Activated T-helper 2 cell treated with anti-CD3 and anti-CD28 coated beads, Interferon-gamma antibody, Interleukin-2, Interleukin-4, amounts not matched to agents 10 μg/mL and 5 μg/mL and 100 μg/mL, durations not matched to agents 14 hours and 24 hours and 36 hours (primary cell): ENCODE results near the gene KCNH5. TPM values are rescaled to one million over a fixed set of nuclear protein-coding genes. Genes with fewer than 3 reads are reported as not detected.

Experiments used
- DNase-seq: peaks from one replicate; pipeline ENCODE4 v3.0.0; 2021; ENCODE audit warnings: low spot score
- H3K27ac Mint-ChIP-seq: one replicate; pipeline ENCODE4 v1.8.0; 2021; ENCODE audit warnings: mixed read lengths
- H3K27me3 Mint-ChIP-seq: one replicate; pipeline ENCODE4 v1.8.0; 2021; ENCODE audit warnings: low read depth, mixed read lengths
- H3K36me3 Mint-ChIP-seq: one replicate; pipeline ENCODE4 v1.8.0; 2021; ENCODE audit warnings: low read depth, mixed read lengths
- H3K4me1 Mint-ChIP-seq: one replicate; pipeline ENCODE4 v1.8.0; 2021; ENCODE audit warnings: low read depth, mixed read lengths
- H3K4me3 Mint-ChIP-seq: one replicate; pipeline ENCODE4 v1.8.0; 2021; ENCODE audit warnings: low read depth, mild to moderate bottlenecking, moderate library complexity, mixed read lengths
- H3K9me3 Mint-ChIP-seq: one replicate; pipeline ENCODE4 v1.8.0; 2021; ENCODE audit warnings: mixed read lengths
- intact Hi-C: fragments of 100-400 bp; cut with micrococcal nuclease; formaldehyde crosslinking; loops from one replicate; pipeline ENCODE4 v1.15.1; 2023
- total RNA-seq: library from RNA; stranded (reverse); gene quantifications from 2 replicates; pipeline ENCODE4 v1.2.3, GENCODE V29; 2022

Gene KCNH5
- total RNA-seq, 1 donor from 2014 or later: not detected

DNA sequence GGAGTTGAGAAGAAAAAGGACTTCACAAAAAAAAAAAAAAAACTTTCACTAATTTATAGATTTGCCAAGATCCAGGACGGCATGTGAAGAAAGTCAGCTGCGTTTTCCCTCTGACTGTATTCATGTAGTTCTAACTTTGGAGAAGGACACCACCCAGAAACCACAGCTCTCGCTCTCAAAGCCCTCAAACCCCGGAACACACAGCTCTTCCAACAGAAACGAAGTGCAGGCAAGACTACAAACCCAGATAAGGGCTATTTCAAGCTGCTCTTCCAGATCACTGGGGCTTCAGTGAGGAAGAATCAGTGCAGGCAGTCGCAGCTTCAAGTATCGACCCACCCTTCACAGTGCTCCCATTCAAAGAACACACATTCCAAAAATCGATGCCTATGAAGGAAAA lies 13.2 kb downstream of the KCNH5 start:
- DNase-seq: no peak
- no peak overlapping the region for H3K27ac Mint-ChIP-seq
- H3K36me3 Mint-ChIP-seq: no peaks in the 10 kb centered on the region
- H3K4me1 Mint-ChIP-seq: no peaks in the 10 kb centered on the region
- H3K4me3 Mint-ChIP-seq: no peak overlapping the region
- no peaks in the 10 kb centered on the region for H3K9me3 Mint-ChIP-seq
- intact Hi-C loops: no loop called here
- no peaks in the 10 kb centered on the region for H3K27me3 Mint-ChIP-seq

DNA sequence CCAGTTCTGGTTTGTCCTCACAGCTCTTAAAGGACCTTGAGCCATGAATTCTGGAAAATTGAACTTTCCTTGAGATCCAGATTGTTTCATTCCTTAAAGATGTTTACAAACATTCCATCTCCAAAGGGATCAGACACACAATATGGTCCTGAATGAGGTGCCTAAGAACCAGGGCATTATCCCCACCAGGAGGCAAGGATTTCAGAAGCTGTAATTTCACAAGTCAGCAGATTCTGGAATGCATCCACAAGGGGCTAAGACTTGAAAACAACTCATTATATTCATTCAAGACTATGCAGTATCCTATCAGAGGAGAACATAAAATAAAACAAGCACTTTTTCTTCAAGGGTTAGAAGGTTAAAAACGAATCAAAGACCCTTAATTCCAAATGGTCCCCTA lies 15.1 kb downstream of the KCNH5 start:
- Mint-ChIP-seq H3K4me3 (no peak overlapping the region), H3K27me3 (no peaks in the 10 kb centered on the region), H3K27ac (no peak overlapping the region), H3K36me3 (no peaks in the 10 kb centered on the region), H3K9me3 (no peaks in the 10 kb centered on the region), H3K4me1 (no peaks in the 10 kb centered on the region)
- intact Hi-C loops: no loop called here
- DNase-seq: no peak

DNA sequence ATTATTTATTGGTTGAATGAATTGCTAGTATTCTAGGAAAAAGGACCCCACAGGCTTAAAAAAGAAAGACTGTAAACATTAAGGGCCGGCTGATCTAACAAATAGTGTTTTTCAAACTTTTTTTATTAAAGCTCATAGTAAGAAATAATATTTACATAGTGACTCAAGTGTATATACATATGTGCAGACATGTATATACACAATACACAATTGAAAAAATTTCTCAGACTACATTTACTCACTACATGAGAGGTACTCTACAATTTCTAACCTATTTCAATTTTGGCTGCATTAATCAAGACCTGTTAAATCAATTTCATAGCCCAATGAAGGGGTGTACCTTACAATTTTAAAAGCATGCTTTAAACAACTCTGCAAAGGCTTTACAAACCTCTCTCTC lies 17.5 kb downstream of the KCNH5 start:
- no peak overlapping the region for H3K27ac Mint-ChIP-seq
- H3K4me3 Mint-ChIP-seq: no peak overlapping the region
- no peaks in the 10 kb centered on the region for H3K36me3 Mint-ChIP-seq
- no peak for DNase-seq
- H3K9me3 Mint-ChIP-seq: no peaks in the 10 kb centered on the region
- no peaks in the 10 kb centered on the region for H3K4me1 Mint-ChIP-seq
- H3K27me3 Mint-ChIP-seq: no peaks in the 10 kb centered on the region
- intact Hi-C loops: no loop called here

DNA sequence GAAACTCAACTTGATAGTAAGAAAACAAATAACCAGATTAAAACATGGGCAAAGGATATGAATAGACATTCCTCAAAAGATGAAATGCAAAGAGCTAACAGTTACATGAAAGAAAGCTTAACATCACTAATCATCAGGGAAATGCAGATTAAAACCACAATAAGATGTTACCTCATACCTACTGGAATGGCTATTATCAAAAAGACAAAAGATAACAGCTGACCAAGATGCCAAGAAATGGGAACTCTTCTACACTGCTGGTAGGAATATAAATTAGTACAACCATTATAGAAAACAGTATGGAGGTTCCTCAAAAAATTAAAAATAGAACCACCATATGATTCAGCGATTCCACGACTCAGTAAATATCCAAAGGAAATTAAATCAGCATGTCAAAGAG lies 18.8 kb downstream of the KCNH5 start:
- H3K36me3 Mint-ChIP-seq: no peaks in the 10 kb centered on the region
- intact Hi-C loops: no loop called here
- H3K4me3 Mint-ChIP-seq: no peak overlapping the region
- no peak overlapping the region for H3K27ac Mint-ChIP-seq
- no peaks in the 10 kb centered on the region for H3K27me3 Mint-ChIP-seq
- DNase-seq: no peak
- H3K4me1 Mint-ChIP-seq: no peaks in the 10 kb centered on the region
- H3K9me3 Mint-ChIP-seq: no peaks in the 10 kb centered on the region

DNA sequence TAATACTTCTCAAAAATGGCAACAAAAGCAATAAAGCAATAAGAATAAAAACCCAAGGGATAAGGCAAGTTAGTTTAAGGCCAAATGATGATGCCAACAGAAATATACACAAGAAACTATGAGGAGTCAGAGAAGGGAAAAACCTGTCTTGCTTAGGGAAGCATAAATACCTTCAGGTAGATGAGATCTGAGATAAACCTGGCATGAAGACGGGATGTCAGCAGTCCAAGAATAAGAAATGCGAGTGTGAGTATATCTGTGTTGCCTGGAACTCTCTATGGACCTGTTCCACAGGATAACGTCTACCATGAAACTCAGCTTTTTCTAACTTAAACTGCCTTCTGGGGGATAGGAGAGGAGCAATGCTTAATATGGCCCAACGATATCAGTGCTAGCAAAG lies 30.6 kb downstream of the KCNH5 start:
- Mint-ChIP-seq H3K27ac (no peak overlapping the region), H3K27me3 (no peaks in the 10 kb centered on the region), H3K4me3 (no peak overlapping the region), H3K4me1 (no peaks in the 10 kb centered on the region), H3K9me3 (no peaks in the 10 kb centered on the region), H3K36me3 (no peaks in the 10 kb centered on the region)
- DNase-seq: no peak
- intact Hi-C loops: no loop called here

DNA sequence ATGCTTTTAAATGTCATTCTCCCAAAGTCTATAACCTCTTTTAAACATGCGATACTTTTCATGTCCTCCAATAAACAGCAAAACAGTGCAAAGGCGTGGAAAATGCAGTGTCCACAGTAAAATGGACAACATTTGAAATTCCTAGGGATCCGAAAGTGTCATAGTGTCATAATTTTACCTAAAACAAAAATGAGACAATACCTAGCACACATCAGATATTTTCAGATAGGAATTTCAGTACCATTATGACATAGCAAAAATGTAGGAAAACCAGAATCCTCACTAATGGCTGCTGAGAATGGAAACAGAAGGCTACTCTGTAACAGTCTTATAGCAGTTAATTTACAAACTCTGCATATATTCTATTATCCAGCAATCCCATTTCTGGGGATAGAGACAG lies 33.1 kb downstream of the KCNH5 start:
- Mint-ChIP-seq H3K4me1 (no peaks in the 10 kb centered on the region), H3K27ac (no peak overlapping the region), H3K4me3 (no peak overlapping the region), H3K27me3 (no peaks in the 10 kb centered on the region), H3K9me3 (no peaks in the 10 kb centered on the region), H3K36me3 (no peaks in the 10 kb centered on the region)
- DNase-seq: no peak
- intact Hi-C loops: no loop called here

DNA sequence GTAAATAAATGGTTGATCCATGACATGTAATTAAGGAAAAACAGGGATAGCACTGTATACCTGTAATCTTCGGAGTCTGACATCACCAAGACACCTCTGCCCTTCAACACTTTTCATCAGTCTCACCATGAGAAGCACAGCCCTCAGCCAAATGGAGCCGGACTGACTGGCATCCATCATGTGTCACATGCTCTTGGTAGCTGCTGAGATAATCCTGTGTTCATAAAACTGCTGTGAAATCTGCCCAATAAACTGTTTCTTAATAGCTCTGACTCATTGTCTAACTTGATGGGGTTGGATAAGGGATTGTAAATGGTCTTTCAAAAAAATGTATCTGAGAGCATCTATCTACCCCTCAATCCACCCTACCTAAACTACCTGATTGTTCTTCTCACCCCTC lies 33.6 kb downstream of the KCNH5 start:
- no peak for DNase-seq
- Mint-ChIP-seq H3K9me3 (no peaks in the 10 kb centered on the region), H3K4me1 (no peaks in the 10 kb centered on the region), H3K27me3 (no peaks in the 10 kb centered on the region), H3K27ac (no peak overlapping the region), H3K4me3 (no peak overlapping the region), H3K36me3 (no peaks in the 10 kb centered on the region)
- intact Hi-C loops: no loop called here

DNA sequence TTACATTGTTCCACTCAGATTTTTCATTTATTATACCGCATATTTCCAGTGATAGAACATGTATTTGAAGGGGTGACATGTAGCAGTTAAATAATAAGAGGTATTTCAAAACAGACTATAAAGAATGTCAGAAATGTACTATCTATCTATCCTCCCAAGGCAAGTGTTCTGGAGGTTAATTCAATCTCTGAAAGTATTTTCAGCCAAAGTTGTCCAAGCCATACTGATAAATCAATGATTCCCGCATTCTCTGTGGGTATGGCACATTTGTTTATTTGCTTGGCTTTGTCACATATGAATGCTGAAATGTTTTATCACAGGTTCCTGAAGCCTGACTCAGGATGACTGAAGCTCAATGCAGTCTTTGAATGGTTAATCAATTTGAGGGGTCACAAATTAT lies 35.8 kb downstream of the KCNH5 start:
- no peak overlapping the region for H3K27ac Mint-ChIP-seq
- no peaks in the 10 kb centered on the region for H3K36me3 Mint-ChIP-seq
- H3K4me1 Mint-ChIP-seq: no peaks in the 10 kb centered on the region
- no peak overlapping the region for H3K4me3 Mint-ChIP-seq
- DNase-seq: no peak
- no peaks in the 10 kb centered on the region for H3K9me3 Mint-ChIP-seq
- no peaks in the 10 kb centered on the region for H3K27me3 Mint-ChIP-seq
- intact Hi-C loops: no loop called here

DNA sequence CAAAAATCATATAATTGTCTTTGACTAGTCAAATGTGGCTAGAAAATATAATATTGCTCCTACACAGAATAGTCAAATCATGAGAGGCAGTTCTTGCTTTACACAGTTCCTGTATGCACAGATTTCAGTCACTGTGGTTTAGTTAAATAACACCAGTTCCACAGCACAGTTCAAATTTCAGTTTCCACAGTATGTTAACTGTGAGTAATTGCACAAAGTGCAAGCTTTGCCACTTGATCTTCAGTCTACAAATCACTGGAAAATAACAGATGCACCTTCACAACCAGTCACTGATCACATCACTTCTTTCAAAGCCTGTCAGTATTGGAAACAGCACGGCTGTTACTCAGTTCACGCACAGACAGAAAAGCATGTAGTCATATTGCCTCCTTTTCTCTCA lies 38.7 kb downstream of the KCNH5 start:
- Mint-ChIP-seq H3K4me3 (no peak overlapping the region), H3K27ac (no peak overlapping the region), H3K9me3 (no peaks in the 10 kb centered on the region), H3K27me3 (no peaks in the 10 kb centered on the region), H3K4me1 (no peaks in the 10 kb centered on the region), H3K36me3 (no peaks in the 10 kb centered on the region)
- DNase-seq: no peak
- intact Hi-C loops: no loop called here

DNA sequence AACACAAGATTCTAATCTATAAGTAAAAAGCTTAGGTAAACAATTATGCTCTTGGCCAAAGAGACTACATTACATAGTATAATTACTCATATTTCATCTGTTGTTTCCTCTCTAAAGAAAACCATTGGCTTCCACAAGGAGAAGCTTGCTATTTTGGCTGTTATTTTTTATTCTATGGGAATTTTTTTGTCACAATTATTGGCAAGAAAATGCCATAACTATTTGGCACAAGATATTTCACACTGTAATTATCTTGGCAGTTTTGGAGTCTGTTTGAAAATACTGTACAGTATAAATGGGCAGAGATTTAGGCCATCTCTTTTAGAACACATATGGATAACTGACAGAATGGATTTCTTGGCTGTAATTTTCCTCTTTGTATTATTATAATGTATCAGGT lies 51.2 kb downstream of the KCNH5 start:
- H3K9me3 Mint-ChIP-seq: no peaks in the 10 kb centered on the region
- intact Hi-C loops: no loop called here
- no peaks in the 10 kb centered on the region for H3K27me3 Mint-ChIP-seq
- H3K4me3 Mint-ChIP-seq: no peak overlapping the region
- DNase-seq: no peak
- H3K27ac Mint-ChIP-seq: no peak overlapping the region
- no peaks in the 10 kb centered on the region for H3K36me3 Mint-ChIP-seq
- H3K4me1 Mint-ChIP-seq: no peaks in the 10 kb centered on the region

DNA sequence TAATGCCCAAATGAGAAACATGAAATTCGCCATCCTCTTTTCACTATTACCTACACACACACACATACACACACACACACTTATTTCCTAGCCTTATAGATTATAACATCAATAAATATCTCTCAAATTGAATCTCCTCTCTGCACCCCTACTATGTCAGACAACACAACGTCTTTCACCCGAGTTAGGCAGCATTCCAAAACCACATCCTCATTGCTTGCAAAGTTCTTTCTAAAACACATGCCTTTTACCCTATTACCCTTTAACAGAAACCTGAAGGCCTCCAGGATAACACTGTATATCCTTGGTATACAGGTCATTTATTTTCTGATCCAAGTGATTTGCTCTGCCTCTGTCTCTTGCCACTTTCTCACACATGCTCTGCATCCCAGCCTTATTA lies 56.3 kb downstream of the KCNH5 start:
- Mint-ChIP-seq H3K4me3 (no peak overlapping the region), H3K4me1 (no peaks in the 10 kb centered on the region), H3K27ac (no peak overlapping the region), H3K27me3 (no peaks in the 10 kb centered on the region), H3K36me3 (no peaks in the 10 kb centered on the region), H3K9me3 (no peaks in the 10 kb centered on the region)
- DNase-seq: no peak
- intact Hi-C loops: no loop called here

DNA sequence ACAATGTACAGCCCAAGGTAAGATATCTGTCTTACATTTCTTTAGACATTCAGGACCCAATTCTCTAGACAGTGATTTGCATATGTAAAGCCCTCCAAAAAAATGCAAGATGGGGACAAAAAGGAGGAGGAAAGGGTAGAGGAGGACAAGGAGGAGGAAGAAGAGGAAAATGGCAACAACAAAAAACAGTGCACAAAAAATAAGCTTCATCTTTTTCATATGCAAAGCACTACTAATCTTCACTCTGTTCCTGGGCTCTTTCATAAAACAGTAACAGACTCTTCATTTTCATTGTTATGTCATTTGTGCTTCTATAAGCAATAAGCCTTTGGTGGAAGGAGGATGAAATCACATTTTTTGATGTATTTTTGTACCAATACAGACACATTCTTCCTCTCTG lies 61.4 kb downstream of the KCNH5 start:
- no peak for DNase-seq
- Mint-ChIP-seq H3K4me3 (no peak overlapping the region), H3K27me3 (no peaks in the 10 kb centered on the region), H3K9me3 (peaks cover 4% of the 10 kb centered on the region), H3K27ac (no peak overlapping the region), H3K36me3 (no peaks in the 10 kb centered on the region), H3K4me1 (no peaks in the 10 kb centered on the region)
- intact Hi-C loops: no loop called here

DNA sequence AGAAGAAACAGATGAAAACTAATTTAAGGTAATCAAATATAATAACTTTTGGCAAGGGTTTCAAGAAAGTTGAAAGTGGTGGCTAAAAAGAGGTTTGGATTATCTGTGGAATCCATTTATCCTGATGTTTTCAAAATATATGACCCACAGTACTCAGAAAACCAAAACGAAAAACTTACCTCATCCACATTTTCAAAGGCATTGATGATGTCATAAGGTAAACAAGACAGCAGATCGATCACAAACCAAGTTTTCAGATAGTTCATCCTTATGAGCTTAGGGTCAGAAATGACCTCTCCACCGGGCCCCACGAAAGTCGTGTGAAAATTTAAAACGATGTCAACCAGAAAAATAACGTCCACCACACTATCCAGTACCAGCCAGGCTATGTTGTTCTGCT lies 64.6 kb downstream of the KCNH5 start:
- peaks cover 4% of the 10 kb centered on the region for H3K9me3 Mint-ChIP-seq
- intact Hi-C loops: no loop called here
- H3K36me3 Mint-ChIP-seq: no peaks in the 10 kb centered on the region
- H3K4me3 Mint-ChIP-seq: no peak overlapping the region
- H3K27ac Mint-ChIP-seq: no peak overlapping the region
- H3K27me3 Mint-ChIP-seq: no peaks in the 10 kb centered on the region
- DNase-seq: no peak
- no peaks in the 10 kb centered on the region for H3K4me1 Mint-ChIP-seq

DNA sequence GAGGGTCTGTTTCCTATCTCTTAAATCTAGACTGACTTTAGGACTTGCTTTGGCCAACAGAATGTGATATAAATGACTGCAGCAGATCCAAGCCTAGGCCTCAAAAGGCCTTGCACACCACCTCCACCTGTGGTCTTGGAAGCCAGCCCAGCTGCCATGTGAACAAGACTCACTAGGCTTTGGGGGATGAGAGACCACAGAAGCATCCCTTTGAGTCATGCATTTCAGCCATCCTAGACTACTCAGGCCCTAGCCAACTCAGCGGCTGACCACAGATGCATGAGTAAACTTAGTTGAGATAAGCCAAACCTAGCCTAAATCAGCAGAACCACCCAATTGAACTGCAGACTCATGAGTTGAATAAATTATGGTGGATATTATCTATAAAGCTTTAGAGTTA lies 87.7 kb downstream of the KCNH5 start:
- no peaks in the 10 kb centered on the region for H3K27me3 Mint-ChIP-seq
- no peak overlapping the region for H3K27ac Mint-ChIP-seq
- intact Hi-C loops: no loop called here
- no peaks in the 10 kb centered on the region for H3K9me3 Mint-ChIP-seq
- DNase-seq: no peak
- no peaks in the 10 kb centered on the region for H3K36me3 Mint-ChIP-seq
- no peak overlapping the region for H3K4me3 Mint-ChIP-seq
- H3K4me1 Mint-ChIP-seq: no peaks in the 10 kb centered on the region
